SK-N-DZ (cell line): ENCODE data around the gene RMI1.

Experiments
- DNase-seq: peaks from one replicate; pipeline ENCODE4 v3.0.0-alpha.2; 2015; ENCODE audit warnings: low spot score

RMI1 gene

GRCh38 chr9:83967073-83967472 is 13.5 kb upstream of the RMI1 start:
- no peak for DNase-seq

GRCh38 chr9:83969602-83970001 is 11.0 kb upstream of the RMI1 start:
- DNase-seq, result no peak

GRCh38 chr9:83971485-83971884 is 9.1 kb upstream of the RMI1 start:
- no peak for DNase-seq

GRCh38 chr9:83972286-83972685 is 8.3 kb upstream of the RMI1 start:
- DNase-seq, result no peak

- DNase-seq, result no peak
Observed at GRCh38 chr9:83975300-83975699, 5.3 kb upstream of the RMI1 start.

- DNase-seq, result no peak
Observed at GRCh38 chr9:83976372-83976771, 4.2 kb upstream of the RMI1 start.

- DNase-seq, result no peak
Observed at GRCh38 chr9:83977196-83977595, 3.4 kb upstream of the RMI1 start.

GRCh38 chr9:83978992-83979811 is 1.4 kb upstream of the RMI1 start:
- peak; percentile 65 for DNase-seq

GRCh38 chr9:83979812-83980394 is 702 bp upstream of the RMI1 start, which contains the start of gene HNRNPK:
HNRNPK (minus strand) TSS chr9:83980215; CDS start chr9:83978252, 1,963 bp downstream.
- peak; percentile 96 for DNase-seq

GRCh38 chr9:83981126-83981871 is 694 bp downstream of the RMI1 start:
- peak; percentile 62 for DNase-seq

- no peak for DNase-seq
Observed at GRCh38 chr9:83986195-83986594, 5.6 kb downstream of the RMI1 start.

- no peak for DNase-seq
Observed at GRCh38 chr9:83986765-83987401, 6.3 kb downstream of the RMI1 start.

GRCh38 chr9:83987402-83987791 is 6.8 kb downstream of the RMI1 start:
- no peak for DNase-seq

GRCh38 chr9:83988411-83988810 is 7.8 kb downstream of the RMI1 start:
- DNase-seq, result no peak

GRCh38 chr9:83991355-83991754 is 10.8 kb downstream of the RMI1 start:
- no peak for DNase-seq

GRCh38 chr9:83992407-83992806 is 11.8 kb downstream of the RMI1 start:
- DNase-seq, result no peak

GRCh38 chr9:83992901-83993300 is 12.3 kb downstream of the RMI1 start:
- no peak for DNase-seq

GRCh38 chr9:83996126-83996525 is 15.5 kb downstream of the RMI1 start:
- no peak for DNase-seq

GRCh38 chr9:83999141-83999918 is 18.7 kb downstream of the RMI1 start:
- no peak for DNase-seq

GRCh38 chr9:84000186-84000585 is 19.6 kb downstream of the RMI1 start:
- no peak for DNase-seq

GRCh38 chr9:84001621-84002020 is 21.0 kb downstream of the RMI1 start:
- no peak for DNase-seq
